Rectal smooth muscle tissue (tissue), 1 donor: ENCODE measurements around the gene MAFF.

ENCODE experiments used
- H3K27ac ChIP-seq: one replicate; pipeline ENCODE4 v1.7.0; 2013; ENCODE audit warnings: low read depth, low read length, inconsistent platforms
- H3K27me3 ChIP-seq: one replicate; pipeline ENCODE4 v1.7.0; 2013; ENCODE audit warnings: low read length; ENCODE audit not compliant: control insufficient read depth, insufficient read depth
- H3K36me3 ChIP-seq: one replicate; pipeline ENCODE4 v1.7.0; 2013; ENCODE audit warnings: low read length; ENCODE audit not compliant: control insufficient read depth, insufficient read depth
- H3K4me1 ChIP-seq: one replicate; pipeline ENCODE4 v1.7.0; 2013; ENCODE audit warnings: low read length; ENCODE audit not compliant: control insufficient read depth, insufficient read depth
- H3K4me3 ChIP-seq: one replicate; pipeline ENCODE4 v1.7.0; 2013; ENCODE audit warnings: low read length
- H3K9ac ChIP-seq: one replicate; pipeline ENCODE4 v1.7.0; 2013; ENCODE audit warnings: low read length

The MAFF gene

GRCh38 chr22:38181453-38182200 lies 20.2 kb upstream of the MAFF start, which contains the start of gene PLA2G6:
TSS of gene PLA2G6 (minus strand) at chr22:38181830. CDS start at chr22:38169426, 12,404 bp downstream.
- H3K27ac ChIP-seq, result peak within 1 kb of the TSS; percentile 85
- no peaks in the 10 kb centered on the region for H3K36me3 ChIP-seq
- H3K4me1 ChIP-seq, result peaks cover 13% of the 10 kb centered on the region
- H3K9ac ChIP-seq, result peak within 1 kb of the TSS; percentile 88
- peak within 1 kb of the TSS; percentile 84 for H3K4me3 ChIP-seq
- no peaks in the 10 kb centered on the region for H3K27me3 ChIP-seq

DNA sequence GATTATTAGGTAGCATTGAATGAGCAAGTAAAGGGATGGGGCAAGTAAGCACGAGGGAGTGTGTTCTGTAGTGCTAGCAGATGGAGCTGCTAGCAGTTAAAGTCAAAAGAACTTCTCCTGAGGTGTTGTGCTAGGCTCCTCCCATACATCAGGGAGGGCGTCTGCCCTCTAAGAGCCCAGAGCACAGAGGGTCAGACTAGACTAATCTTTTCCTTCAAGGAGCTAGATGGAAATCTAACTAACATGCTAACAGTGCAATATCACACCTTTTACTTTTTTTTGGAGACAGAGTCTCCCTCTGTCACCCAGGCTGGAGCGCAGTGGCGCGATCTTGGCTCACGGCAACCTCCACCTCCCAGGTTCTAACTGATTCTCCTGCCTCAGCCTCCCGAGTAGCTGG lies 17.0 kb upstream of the MAFF start:
- Histone ChIP-seq H3K4me1 (peaks cover 6% of the 10 kb centered on the region), H3K36me3 (no peaks in the 10 kb centered on the region), H3K9ac (no peak overlapping the region), H3K4me3 (no peak overlapping the region), H3K27ac (no peak overlapping the region), H3K27me3 (no peaks in the 10 kb centered on the region)

DNA sequence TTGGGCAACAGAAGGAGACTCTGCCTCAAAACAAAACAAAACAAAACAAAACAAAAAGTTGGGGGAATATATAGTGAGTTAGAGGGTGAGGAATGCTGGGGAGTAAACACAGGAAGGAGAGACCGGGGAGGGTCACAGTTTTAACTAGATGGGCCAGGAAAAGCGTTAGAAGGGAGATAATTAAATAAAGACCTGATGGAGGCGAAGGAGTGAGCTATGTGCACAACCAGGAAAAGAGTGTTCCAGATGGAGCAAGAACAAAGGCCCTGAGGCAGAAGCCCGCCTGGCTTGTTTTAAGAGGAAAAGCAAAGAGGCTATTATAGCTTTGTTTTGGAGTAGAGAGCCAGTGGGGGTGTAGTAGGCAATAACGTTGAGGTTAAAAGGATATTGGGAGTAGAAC lies 15.4 kb upstream of the MAFF start:
- H3K4me1 ChIP-seq, result no peaks in the 10 kb centered on the region
- no peaks in the 10 kb centered on the region for H3K36me3 ChIP-seq
- no peak overlapping the region for H3K27ac ChIP-seq
- H3K4me3 ChIP-seq, result no peak overlapping the region
- H3K27me3 ChIP-seq, result no peaks in the 10 kb centered on the region
- no peak overlapping the region for H3K9ac ChIP-seq

DNA sequence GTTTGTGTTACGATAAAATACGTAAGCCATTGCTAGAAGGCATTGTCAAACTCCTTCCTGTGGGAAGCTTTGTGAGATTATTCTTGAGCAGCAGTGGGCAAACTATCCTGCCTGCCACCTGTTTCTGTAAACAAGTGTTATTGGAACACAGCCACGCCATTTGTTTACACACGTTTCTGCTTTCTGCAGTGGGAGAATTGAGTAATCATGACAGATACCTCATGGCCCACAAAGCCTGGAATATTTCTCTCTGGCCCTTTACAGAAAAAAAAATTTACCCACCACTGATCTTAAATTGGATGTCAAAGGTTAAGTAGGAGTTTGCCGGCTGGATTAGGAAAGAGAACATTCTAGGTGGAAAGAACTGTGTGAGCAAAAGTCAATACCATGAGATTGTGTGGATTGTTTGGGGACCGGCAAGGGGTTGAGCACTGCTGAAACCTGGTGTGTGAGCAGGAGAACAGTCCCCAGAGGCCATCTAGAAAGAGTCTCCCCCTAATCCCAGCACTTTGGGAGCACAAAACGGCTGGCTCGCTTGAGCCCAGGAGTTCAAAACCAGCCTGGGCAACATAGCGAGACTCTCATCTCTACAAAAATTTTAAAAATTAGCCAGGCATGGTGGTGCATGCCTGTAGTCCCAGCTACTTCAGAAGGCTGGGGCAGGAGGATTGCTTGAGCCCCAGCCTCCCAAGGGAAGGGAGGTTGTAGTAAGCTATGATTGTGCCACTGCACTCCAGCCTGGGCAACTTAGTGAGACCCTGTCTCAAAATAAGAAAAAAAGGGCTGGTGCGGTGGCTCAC lies 14.2 kb upstream of the MAFF start:
- H3K36me3 ChIP-seq, result no peaks in the 10 kb centered on the region
- H3K9ac ChIP-seq, result no peak overlapping the region
- no peaks in the 10 kb centered on the region for H3K4me1 ChIP-seq
- no peak overlapping the region for H3K27ac ChIP-seq
- H3K27me3 ChIP-seq, result no peaks in the 10 kb centered on the region
- no peak overlapping the region for H3K4me3 ChIP-seq

DNA sequence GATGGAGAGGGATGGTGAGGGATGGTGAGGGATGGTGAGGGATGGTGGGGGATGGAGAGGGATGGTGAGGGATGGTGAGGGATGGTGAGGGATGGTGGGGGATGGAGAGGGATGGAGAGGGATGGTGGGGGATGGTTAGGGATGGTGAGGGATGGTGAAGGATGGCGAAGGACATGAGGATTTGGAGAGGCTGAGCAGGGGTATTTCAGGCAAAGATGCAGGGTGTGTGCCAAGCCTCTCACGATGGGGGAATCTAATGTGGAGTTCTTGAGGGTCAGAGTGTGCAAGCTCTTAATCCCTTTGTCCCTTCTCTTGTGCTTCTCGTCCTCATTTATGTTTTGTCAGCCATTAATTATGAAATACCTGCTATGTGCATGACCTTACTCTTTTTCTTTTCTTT lies 12.7 kb upstream of the MAFF start:
- Histone ChIP-seq H3K4me1 (no peaks in the 10 kb centered on the region), H3K27me3 (no peaks in the 10 kb centered on the region), H3K9ac (no peak overlapping the region), H3K36me3 (no peaks in the 10 kb centered on the region), H3K27ac (no peak overlapping the region), H3K4me3 (no peak overlapping the region)

DNA sequence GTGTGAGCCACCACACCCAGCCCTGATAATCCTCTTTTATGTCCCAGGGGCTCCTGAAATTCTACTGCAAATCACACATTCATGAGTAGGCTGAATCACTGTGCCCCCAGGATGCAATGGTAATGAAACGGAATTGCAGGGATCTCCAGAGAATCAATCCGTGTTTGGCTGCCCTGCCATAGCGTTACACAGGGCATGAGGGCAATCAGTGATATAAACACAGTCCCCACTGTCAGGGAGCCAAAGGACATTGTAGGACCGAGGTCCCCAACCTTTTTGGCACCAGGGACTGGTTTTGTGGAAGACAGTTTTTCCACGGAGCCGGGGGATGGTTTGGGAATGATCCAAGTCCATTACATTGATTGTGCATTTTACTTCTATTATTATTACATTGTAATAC lies 11.2 kb upstream of the MAFF start:
- Histone ChIP-seq H3K9ac (no peak overlapping the region), H3K4me3 (no peak overlapping the region), H3K27ac (no peak overlapping the region)

DNA sequence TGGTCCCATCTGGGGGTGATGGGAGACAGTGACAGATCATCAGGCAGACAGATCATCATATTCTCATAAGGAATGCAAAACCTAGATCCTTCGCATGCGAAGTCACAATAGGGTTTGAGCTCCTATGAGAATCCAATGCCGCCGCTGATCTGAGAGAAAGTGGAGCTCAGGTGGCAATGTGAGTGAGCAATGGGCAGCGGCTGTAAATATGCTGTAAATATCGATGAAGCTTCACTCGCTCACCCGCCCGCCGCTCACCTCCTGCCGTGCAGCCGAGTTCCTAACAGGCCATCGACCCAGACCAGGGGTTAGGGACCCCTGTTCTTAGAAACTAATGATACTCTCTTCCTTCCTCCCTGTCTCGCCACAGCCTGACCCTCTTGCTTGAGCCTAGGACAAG lies 10.7 kb upstream of the MAFF start:
- no peaks in the 10 kb centered on the region for H3K36me3 ChIP-seq

More for the DNA sequence above, 11.2 kb upstream of the MAFF start:
- no peaks in the 10 kb centered on the region for H3K4me1 ChIP-seq
- H3K27me3 ChIP-seq, result no peaks in the 10 kb centered on the region
- no peaks in the 10 kb centered on the region for H3K36me3 ChIP-seq

GRCh38 chr22:38191731-38192474 lies 9.9 kb upstream of the MAFF start:
- Histone ChIP-seq H3K27me3 (no peaks in the 10 kb centered on the region), H3K36me3 (no peaks in the 10 kb centered on the region), H3K9ac (no peak overlapping the region), H3K4me1 (no peaks in the 10 kb centered on the region), H3K4me3 (no peak overlapping the region), H3K27ac (no peak overlapping the region)

More for the DNA sequence above, 10.7 kb upstream of the MAFF start:
- H3K9ac ChIP-seq, result no peak overlapping the region
- H3K27ac ChIP-seq, result no peak overlapping the region
- no peak overlapping the region for H3K4me3 ChIP-seq
- H3K27me3 ChIP-seq, result no peaks in the 10 kb centered on the region
- no peaks in the 10 kb centered on the region for H3K4me1 ChIP-seq

DNA sequence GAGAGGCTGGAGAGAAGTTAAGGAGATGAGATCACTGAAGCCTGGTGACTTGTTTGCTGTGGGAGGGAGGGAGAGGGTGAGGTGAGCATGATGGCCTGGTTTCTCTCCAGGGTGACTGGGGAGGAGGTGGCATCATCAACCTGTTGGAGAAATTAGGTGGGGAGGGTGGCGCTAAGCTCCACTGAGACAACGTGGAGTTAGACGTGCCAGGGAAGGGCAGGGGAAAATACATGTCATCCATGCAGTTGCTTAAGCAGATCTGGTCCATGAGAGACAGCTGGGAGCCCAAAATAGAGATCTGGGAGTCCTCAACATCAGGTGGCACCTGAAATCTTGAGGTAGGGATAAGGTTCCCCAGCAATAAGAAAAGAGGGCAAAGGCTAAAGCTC lies 9.3 kb upstream of the MAFF start:
- H3K4me1 ChIP-seq, result no peaks in the 10 kb centered on the region
- no peak overlapping the region for H3K27ac ChIP-seq
- no peaks in the 10 kb centered on the region for H3K36me3 ChIP-seq
- no peaks in the 10 kb centered on the region for H3K27me3 ChIP-seq
- H3K9ac ChIP-seq, result no peak overlapping the region
- H3K4me3 ChIP-seq, result no peak overlapping the region

- H3K4me3 ChIP-seq, result no peak overlapping the region
- H3K36me3 ChIP-seq, result no peaks in the 10 kb centered on the region
- H3K4me1 ChIP-seq, result no peaks in the 10 kb centered on the region
- H3K9ac ChIP-seq, result no peak overlapping the region
- no peak overlapping the region for H3K27ac ChIP-seq
- H3K27me3 ChIP-seq, result no peaks in the 10 kb centered on the region
Observed at GRCh38 chr22:38193580-38193979, 8.2 kb upstream of the MAFF start.

- no peak overlapping the region for H3K4me3 ChIP-seq
- no peak overlapping the region for H3K9ac ChIP-seq
- H3K36me3 ChIP-seq, result no peaks in the 10 kb centered on the region
- no peak overlapping the region for H3K27ac ChIP-seq
- H3K27me3 ChIP-seq, result no peaks in the 10 kb centered on the region
- H3K4me1 ChIP-seq, result no peaks in the 10 kb centered on the region
Observed at GRCh38 chr22:38196791-38197419, 4.9 kb upstream of the MAFF start.
